ENCODE measurements around the gene TCERG1L. TPM values are rescaled to one million over a fixed set of nuclear protein-coding genes. Genes with fewer than 3 reads are reported as not detected.

Gene TCERG1L
- total RNA-seq, 4 donors from 2014 or later: not detected

DNA sequence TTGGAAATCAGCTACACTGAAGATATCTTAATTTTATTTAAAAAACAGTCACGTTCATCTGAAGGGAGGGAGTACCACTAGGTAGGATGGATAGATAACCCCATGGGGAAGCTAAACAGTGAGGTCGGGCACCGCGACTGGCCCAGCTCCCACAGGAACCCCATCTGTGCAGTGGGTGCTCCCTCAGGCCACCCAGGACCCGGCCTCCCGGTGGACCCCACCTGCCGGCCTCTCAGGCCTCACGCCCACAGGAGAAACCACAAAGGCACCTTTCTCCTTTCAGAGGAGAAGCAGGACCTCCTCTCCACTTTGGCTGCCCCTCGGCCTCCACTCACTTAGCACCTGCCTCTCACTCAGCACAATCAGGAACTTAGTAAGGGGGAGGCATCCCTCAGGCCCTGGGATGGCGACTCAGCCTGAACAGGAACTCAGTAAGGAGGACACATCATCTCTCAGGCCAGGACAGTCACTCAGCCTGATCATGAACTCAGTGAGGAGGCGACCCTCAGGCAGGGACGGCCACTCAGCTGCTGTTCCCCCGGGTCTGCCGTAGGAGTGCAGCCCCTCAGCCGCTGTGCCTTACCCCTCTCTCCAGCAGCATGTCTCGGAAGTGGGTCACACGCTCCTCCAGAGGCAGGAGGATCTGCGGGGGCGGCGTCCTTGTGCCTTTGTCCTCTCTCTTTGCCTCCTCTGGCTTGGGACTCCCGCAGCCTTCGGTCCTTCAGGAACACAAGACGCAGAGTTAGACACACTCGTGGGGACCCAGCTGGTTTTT lies 195.1 kb downstream of the TCERG1L start:
- TF ChIP-seq CTCF (IDR thresholded peaks at IDR 0.05; ENCODE audit: low read depth): no peak

GRCh38 chr10:131115801-131116200 lies 195.7 kb downstream of the TCERG1L start:
- TF ChIP-seq CTCF (IDR thresholded peaks at IDR 0.05; ENCODE audit: low read depth): no peak

DNA sequence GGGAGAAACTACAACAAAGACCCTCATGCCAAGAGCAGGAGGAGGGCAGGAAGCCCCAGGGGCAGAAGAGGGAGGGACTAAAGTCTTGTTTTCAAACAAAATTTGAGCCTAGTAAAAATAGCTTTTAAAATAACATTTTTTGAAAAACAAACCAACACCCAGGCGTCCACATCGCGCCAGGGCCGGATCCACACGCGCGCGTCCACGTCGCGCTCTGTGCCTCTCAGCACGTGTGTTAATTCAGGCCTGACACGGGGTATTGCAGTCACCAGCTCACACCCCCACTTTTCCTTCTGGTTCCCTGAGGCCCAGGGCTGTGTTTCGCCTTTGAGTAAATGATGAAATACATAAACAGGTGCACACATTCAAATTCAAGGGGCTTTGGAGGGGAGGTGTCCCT lies 196.2 kb downstream of the TCERG1L start:
- no peak for TF ChIP-seq CTCF (IDR thresholded peaks at IDR 0.05; ENCODE audit: low read depth)

DNA sequence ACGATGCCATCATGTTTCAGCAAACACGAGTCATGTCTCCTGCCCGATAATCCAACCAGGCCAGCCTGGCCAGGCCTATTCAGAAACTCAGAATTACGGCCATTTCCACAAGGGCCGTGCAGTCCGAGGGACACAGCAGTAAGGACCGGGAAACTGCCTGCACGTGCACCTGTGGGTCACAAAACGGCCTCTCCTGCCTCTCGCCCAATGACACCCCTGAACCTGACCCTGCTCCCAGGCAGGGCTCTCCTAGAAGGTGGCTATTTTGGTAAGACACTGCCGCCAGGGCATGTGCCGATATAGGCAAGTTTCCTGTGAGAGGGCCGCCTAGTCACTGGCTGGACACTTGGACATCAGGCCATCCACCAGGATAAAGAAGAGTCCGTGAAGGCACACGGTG lies 196.7 kb downstream of the TCERG1L start:
- TF ChIP-seq CTCF (IDR thresholded peaks at IDR 0.05; ENCODE audit: low read depth): no peak

DNA sequence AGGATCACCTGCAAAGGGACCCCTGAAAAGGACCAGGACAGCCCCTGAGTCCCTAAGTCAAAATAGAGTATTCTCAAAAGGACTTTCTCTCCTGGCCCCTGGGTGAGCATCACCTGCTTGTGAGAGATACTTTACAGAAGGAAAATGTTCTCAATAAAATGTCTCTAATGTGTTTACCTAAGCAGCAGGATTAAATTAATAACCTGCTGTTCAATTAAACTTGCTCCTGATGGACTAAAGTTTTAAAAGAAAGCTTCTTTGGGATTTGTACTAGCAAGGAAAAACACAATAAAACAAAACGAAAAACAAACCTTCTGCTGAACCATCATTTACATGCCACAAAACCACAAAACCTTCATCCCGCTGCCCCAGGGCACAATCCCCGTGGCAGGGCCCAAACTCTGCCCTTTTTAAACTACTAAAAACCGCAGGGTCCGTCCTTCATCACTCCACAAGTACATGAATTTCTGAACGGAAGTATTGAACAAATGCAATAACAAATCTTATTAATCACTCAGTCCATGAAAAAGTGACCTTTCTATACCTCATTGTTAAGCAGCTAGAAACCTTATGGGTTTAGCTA lies 197.7 kb downstream of the TCERG1L start:
- TF ChIP-seq CTCF (IDR thresholded peaks at IDR 0.05; ENCODE audit: low read depth): no peak

DNA sequence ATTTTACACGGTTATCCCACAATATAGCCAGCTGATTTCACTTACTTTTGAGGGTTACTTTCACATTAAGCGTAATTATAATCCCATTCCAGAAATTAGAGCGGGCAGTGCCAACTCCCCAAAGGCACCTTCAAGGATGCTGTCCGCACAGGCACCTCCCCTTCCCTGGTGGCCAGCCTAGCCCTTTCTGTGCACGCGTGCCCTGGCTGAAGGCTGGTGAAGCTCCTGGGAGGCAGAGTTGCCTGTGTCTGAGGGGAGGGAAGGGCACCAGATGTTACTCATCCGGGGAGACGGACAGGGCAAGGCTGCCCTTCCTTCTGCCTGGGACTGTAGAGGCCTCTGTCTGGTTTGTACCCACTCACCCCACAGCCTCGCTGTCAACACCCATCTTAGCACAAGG lies 198.4 kb downstream of the TCERG1L start:
- TF ChIP-seq CTCF (IDR thresholded peaks at IDR 0.05; ENCODE audit: low read depth): no peak

GRCh38 chr10:131112691-131113090 lies 198.8 kb downstream of the TCERG1L start:
- no peak for TF ChIP-seq CTCF (IDR thresholded peaks at IDR 0.05; ENCODE audit: low read depth)
